ENCODE data around the gene CRNKL1. TPM values are rescaled to one million over a fixed set of nuclear protein-coding genes. Genes with fewer than 3 reads are reported as not detected.

Gene CRNKL1
- total RNA-seq, 2 experiments from 2014 or later, result 26.7 to 28.8 TPM

GRCh38 chr20:20076297-20077065 is 24.2 kb upstream of the CRNKL1 start:
- no peak overlapping the region for H3K4me3 Mint-ChIP-seq
- H3K4me1 Mint-ChIP-seq, result no peaks in the 10 kb centered on the region
- H3K9me3 Mint-ChIP-seq, result no peaks in the 10 kb centered on the region
- no peaks in the 10 kb centered on the region for H3K36me3 Mint-ChIP-seq
- no peak overlapping the region for H3K27ac Mint-ChIP-seq
- no peak for DNase-seq
- H3K27me3 Mint-ChIP-seq, result peaks cover 3% of the 10 kb centered on the region

GRCh38 chr20:20075032-20075431 is 22.8 kb upstream of the CRNKL1 start:
- H3K36me3 Mint-ChIP-seq, result no peaks in the 10 kb centered on the region
- no peak for DNase-seq
- no peaks in the 10 kb centered on the region for H3K9me3 Mint-ChIP-seq
- no peak overlapping the region for H3K27ac Mint-ChIP-seq
- H3K27me3 Mint-ChIP-seq, result peaks cover 3% of the 10 kb centered on the region
- no peaks in the 10 kb centered on the region for H3K4me1 Mint-ChIP-seq
- H3K4me3 Mint-ChIP-seq, result no peak overlapping the region

- no peak overlapping the region for H3K4me3 Mint-ChIP-seq
- H3K9me3 Mint-ChIP-seq, result no peaks in the 10 kb centered on the region
- no peaks in the 10 kb centered on the region for H3K36me3 Mint-ChIP-seq
- peaks cover 3% of the 10 kb centered on the region for H3K27me3 Mint-ChIP-seq
- H3K4me1 Mint-ChIP-seq, result no peaks in the 10 kb centered on the region
- no peak overlapping the region for H3K27ac Mint-ChIP-seq
- DNase-seq, result no peak
Measured at GRCh38 chr20:20073801-20074371, 21.6 kb upstream of the CRNKL1 start.

- no peaks in the 10 kb centered on the region for H3K36me3 Mint-ChIP-seq
- H3K27me3 Mint-ChIP-seq, result peaks cover 3% of the 10 kb centered on the region
- no peak overlapping the region for H3K4me3 Mint-ChIP-seq
- H3K27ac Mint-ChIP-seq, result no peak overlapping the region
- no peaks in the 10 kb centered on the region for H3K9me3 Mint-ChIP-seq
- no peaks in the 10 kb centered on the region for H3K4me1 Mint-ChIP-seq
- DNase-seq, result no peak
Measured at GRCh38 chr20:20070871-20071726, 18.8 kb upstream of the CRNKL1 start.

- H3K27me3 Mint-ChIP-seq, result peaks cover 27% of the 10 kb centered on the region
- no peak overlapping the region for H3K4me3 Mint-ChIP-seq
Measured at GRCh38 chr20:20065361-20065760, 13.1 kb upstream of the CRNKL1 start.

GRCh38 chr20:20063941-20064702 is 11.9 kb upstream of the CRNKL1 start:
- Mint-ChIP-seq H3K4me1 (no peaks in the 10 kb centered on the region), H3K9me3 (no peaks in the 10 kb centered on the region), H3K27me3 (peaks cover 27% of the 10 kb centered on the region), H3K4me3 (no peak overlapping the region), H3K27ac (no peak overlapping the region), H3K36me3 (no peaks in the 10 kb centered on the region)
- no peak for DNase-seq

More at GRCh38 chr20:20065361-20065760, 13.1 kb upstream of the CRNKL1 start:
- Mint-ChIP-seq H3K36me3 (no peaks in the 10 kb centered on the region), H3K4me1 (no peaks in the 10 kb centered on the region), H3K27ac (no peak overlapping the region), H3K9me3 (no peaks in the 10 kb centered on the region)
- DNase-seq, result no peak

GRCh38 chr20:20060234-20060998 is 8.2 kb upstream of the CRNKL1 start:
- H3K4me1 Mint-ChIP-seq, result no peaks in the 10 kb centered on the region
- DNase-seq, result no peak
- no peak overlapping the region for H3K27ac Mint-ChIP-seq
- H3K36me3 Mint-ChIP-seq, result no peaks in the 10 kb centered on the region
- H3K9me3 Mint-ChIP-seq, result no peaks in the 10 kb centered on the region
- no peak overlapping the region for H3K4me3 Mint-ChIP-seq
- peaks cover 19% of the 10 kb centered on the region for H3K27me3 Mint-ChIP-seq

GRCh38 chr20:20051767-20052073 is 546 bp downstream of the CRNKL1 start:
- Mint-ChIP-seq H3K9me3 (no peaks in the 10 kb centered on the region), H3K27ac (peak overlapping the region; percentile 97), H3K27me3 (no peaks in the 10 kb centered on the region), H3K4me3 (peak overlapping the region; percentile 99), H3K36me3 (peaks cover 26% of the 10 kb centered on the region), H3K4me1 (peaks cover 8% of the 10 kb centered on the region)
- DNase-seq, result no peak

GRCh38 chr20:20039752-20040387 is 12.4 kb downstream of the CRNKL1 start:
- Mint-ChIP-seq H3K4me3 (no peak overlapping the region), H3K9me3 (no peaks in the 10 kb centered on the region), H3K36me3 (peaks cover 10% of the 10 kb centered on the region), H3K27me3 (no peaks in the 10 kb centered on the region), H3K4me1 (no peaks in the 10 kb centered on the region), H3K27ac (no peak overlapping the region)
- no peak for DNase-seq

- no peaks in the 10 kb centered on the region for H3K4me1 Mint-ChIP-seq
Measured at GRCh38 chr20:20038586-20038985, 13.7 kb downstream of the CRNKL1 start.

GRCh38 chr20:20037960-20038359 is 14.3 kb downstream of the CRNKL1 start:
- H3K4me3 Mint-ChIP-seq, result no peak overlapping the region
- H3K36me3 Mint-ChIP-seq, result peaks cover 6% of the 10 kb centered on the region
- H3K9me3 Mint-ChIP-seq, result no peaks in the 10 kb centered on the region
- H3K27me3 Mint-ChIP-seq, result no peaks in the 10 kb centered on the region
- H3K4me1 Mint-ChIP-seq, result no peaks in the 10 kb centered on the region
- no peak overlapping the region for H3K27ac Mint-ChIP-seq
- no peak for DNase-seq

More at GRCh38 chr20:20038586-20038985, 13.7 kb downstream of the CRNKL1 start:
- no peak overlapping the region for H3K4me3 Mint-ChIP-seq
- H3K27ac Mint-ChIP-seq, result no peak overlapping the region
- H3K27me3 Mint-ChIP-seq, result no peaks in the 10 kb centered on the region
- peaks cover 6% of the 10 kb centered on the region for H3K36me3 Mint-ChIP-seq
- no peaks in the 10 kb centered on the region for H3K9me3 Mint-ChIP-seq
- DNase-seq, result no peak

- Mint-ChIP-seq H3K36me3 (peaks cover 6% of the 10 kb centered on the region), H3K27me3 (no peaks in the 10 kb centered on the region), H3K4me1 (no peaks in the 10 kb centered on the region), H3K9me3 (no peaks in the 10 kb centered on the region), H3K27ac (no peak overlapping the region), H3K4me3 (no peak overlapping the region)
- no peak for DNase-seq
Measured at GRCh38 chr20:20036756-20037155, 15.5 kb downstream of the CRNKL1 start.

- H3K36me3 Mint-ChIP-seq, result peaks cover 13% of the 10 kb centered on the region
- H3K27ac Mint-ChIP-seq, result no peak overlapping the region
- DNase-seq, result no peak
- H3K4me1 Mint-ChIP-seq, result peaks cover 4% of the 10 kb centered on the region
- no peak overlapping the region for H3K4me3 Mint-ChIP-seq
- no peaks in the 10 kb centered on the region for H3K9me3 Mint-ChIP-seq
- no peaks in the 10 kb centered on the region for H3K27me3 Mint-ChIP-seq
Measured at GRCh38 chr20:20034486-20034885, 17.8 kb downstream of the CRNKL1 start.

GRCh38 chr20:20031790-20032189 is 20.5 kb downstream of the CRNKL1 start:
- H3K36me3 Mint-ChIP-seq, result peaks cover 12% of the 10 kb centered on the region
- peaks cover 4% of the 10 kb centered on the region for H3K4me1 Mint-ChIP-seq
- no peak for DNase-seq
- no peak overlapping the region for H3K4me3 Mint-ChIP-seq
- H3K27me3 Mint-ChIP-seq, result no peaks in the 10 kb centered on the region
- H3K27ac Mint-ChIP-seq, result no peak overlapping the region
- H3K9me3 Mint-ChIP-seq, result no peaks in the 10 kb centered on the region
